GM19455 (cell line): Measurements from ENCODE around the gene PCNT.
"Not testable (repeated sequence)": the region's sequence is repeated elsewhere in the genome, so short reads cannot be mapped to it uniquely, and the experiment has no call there.

Source experiments
- ATAC-seq: cut with Tn5 transposase; IDR thresholded peaks from one replicate; pipeline ENCODE4 v1.9.1; 2021; ENCODE audit not compliant: unreplicated experiment

PCNT gene

DNA sequence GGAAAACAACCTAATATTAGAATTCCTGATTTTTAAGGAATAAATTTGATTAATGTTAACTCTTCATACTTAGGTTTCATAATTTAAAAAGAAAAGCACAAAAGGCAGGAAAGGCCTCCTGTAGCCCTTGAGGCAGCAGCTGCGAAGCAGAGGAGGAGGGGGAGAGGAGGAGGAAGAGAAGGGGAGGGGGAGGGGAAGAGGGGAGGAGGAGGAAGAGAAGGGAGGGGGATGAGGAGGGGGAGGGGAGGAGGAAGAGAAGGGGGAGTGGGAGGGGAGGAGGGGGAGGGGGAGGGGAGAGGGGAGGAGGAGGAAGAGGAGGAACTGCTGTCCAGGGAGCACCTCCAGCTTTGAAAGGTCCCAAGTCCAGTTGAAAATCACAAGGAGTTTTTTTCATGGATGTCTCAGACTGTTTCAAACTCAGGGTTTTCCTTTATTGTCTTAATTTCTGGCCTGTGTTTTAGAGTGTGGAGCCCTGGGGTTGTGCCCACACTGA, 99.6 kb downstream of the PCNT start:
- ATAC-seq: no peak

GRCh38 chr21:46424039-46424591, 100.2 kb downstream of the PCNT start:
- no peak for ATAC-seq

DNA sequence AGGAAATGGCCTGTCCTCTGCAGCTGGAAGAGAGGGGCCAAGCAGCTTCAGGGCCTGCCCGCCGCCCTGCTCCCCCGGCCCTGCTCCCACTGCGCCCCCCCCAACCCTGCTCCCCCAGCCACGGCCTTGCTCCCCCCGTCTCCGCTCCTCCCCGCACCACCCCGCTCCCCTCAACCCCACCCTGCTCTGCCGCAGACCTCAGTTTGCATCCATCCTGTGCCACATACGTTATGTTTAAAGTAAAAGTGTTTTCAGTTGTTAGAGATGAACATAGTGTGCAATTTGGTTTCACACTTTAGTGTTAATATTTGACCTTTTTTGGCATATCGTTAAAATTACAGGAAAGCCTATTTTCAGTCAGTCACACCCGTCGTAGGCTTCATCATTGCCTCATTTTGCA, 100.7 kb downstream of the PCNT start:
- no peak for ATAC-seq

- ATAC-seq: no peak
These were observed 101.1 kb downstream of the PCNT start for GRCh38 chr21:46425041-46425440.

GRCh38 chr21:46425571-46425970, 101.6 kb downstream of the PCNT start:
- ATAC-seq: no peak

- ATAC-seq: no peak
These were observed 102.5 kb downstream of the PCNT start for GRCh38 chr21:46426313-46427046.

GRCh38 chr21:46427516-46427915, 103.6 kb downstream of the PCNT start:
- no peak for ATAC-seq

DNA sequence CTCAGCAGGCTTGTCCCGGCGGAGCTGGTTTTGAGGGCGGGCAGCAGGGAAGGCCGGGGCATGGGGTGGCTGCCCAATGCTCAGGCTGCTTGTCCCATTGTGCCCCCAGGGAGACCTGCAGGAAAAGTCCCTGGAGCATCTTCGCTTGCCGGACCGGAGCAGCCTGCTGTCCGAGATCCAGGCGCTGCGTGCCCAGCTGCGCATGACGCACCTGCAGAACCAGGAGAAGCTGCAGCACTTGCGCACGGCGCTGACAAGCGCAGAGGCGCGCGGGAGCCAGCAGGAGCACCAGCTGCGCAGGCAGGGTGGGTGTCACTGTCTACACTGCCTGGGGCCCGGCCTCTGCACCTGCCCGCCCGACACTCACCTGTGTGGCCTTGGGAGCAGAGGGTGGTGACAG, 104.3 kb downstream of the PCNT start:
- no peak for ATAC-seq

DNA sequence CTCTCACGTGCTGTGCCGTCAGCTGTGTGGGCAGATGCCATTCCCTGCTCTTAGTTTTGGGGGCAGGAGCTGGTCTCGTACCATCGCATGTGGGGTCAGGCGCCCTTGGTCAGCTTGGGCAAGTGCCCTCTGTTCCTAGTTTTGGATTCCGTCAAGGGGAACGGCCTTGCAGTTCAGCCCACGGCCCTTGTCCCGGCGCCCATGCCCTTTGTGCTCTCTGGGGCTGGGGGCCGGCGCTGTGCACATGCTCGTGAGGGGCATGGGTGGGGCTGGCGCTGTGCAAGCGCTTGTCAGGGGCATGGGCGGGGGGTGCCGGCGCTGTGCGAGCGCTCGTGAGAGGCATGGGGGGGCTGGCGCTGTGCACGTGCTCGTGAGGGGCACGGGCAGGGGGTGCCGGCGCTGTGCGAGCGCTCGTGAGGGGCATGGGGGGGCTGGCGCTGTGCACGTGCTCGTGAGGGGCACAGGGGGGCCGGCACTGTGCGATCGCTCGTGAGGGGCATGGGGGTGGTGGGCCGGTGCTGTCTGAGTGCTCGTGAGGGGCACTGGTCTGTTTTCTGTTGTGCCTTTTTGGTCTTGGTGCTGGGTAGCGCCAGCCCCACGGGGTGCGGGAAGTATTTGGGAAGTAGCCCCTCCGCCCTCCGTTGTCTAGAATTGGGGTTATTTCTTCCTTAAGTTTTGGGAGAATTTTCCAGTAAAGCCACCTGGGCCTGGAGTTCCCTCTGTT, 105.2 kb downstream of the PCNT start:
- no peak for ATAC-seq

DNA sequence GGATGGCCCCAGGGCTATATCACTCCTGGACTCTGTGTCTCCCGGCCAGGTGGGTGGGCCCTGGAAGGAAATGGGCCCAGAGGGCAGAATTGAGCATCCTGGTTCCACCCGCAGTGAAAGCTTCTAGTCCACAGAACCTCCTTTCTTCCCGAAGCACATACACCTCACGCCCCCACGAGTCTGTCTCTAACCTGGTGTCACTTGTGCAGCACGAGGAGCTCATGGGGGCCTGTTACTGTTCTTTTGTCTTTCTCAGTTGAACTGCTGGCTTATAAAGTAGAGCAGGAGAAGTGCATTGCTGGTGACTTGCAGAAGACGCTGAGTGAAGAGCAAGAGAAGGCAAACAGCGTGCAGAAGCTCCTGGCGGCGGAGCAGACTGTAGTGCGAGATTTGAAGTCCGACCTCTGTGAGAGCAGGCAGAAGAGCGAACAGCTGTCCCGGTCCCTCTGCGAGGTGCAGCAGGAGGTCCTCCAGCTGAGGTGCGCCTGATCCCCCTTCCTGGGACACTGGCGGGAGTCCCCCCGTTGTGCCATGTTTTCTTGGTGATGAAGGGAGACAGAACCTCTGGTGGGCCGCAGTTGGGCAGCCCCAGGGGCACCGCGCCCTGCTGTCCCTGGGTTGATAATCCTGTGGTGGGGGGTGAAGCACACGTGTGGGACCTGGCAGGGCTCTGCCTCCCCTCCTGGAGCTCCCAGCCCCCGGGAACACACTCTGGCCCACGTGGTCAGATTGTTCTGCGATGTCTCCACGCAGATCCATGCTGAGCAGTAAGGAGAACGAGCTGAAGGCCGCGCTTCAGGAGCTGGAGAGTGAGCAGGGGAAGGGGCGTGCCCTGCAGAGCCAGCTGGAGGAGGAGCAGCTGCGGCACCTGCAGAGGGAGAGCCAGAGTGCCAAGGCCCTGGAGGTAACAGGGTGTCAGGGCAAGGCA, 106.1 kb downstream of the PCNT start:
- ATAC-seq: no peak

- ATAC-seq: no peak
These were observed 107.5 kb downstream of the PCNT start for GRCh38 chr21:46431448-46431847.

GRCh38 chr21:46431884-46432488, 108.0 kb downstream of the PCNT start:
- ATAC-seq: no peak

DNA sequence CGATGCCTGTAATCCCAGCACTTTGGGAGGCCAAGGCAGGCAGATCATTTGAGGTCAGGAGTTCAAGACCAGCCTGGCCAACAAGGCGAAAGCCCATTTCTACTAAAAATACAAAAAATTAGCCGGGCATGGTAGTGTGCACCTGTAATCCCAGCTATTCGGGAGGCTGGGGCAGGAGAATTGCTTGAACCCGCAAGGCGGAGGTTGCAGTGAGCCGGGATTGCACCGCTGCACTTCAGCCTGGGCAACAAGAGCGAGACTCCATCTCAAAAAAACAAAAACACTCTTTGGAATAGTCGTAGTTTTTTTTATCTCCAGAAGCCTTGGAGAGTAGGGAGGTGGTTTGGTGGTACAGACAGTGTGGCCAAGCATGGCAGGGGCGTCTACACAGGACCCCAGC, 109.2 kb downstream of the PCNT start:
- not testable (repeated sequence) for ATAC-seq

- no peak for ATAC-seq
These were observed 110.5 kb downstream of the PCNT start for GRCh38 chr21:46434322-46434958.

GRCh38 chr21:46435786-46436227, 111.9 kb downstream of the PCNT start:
- ATAC-seq: no peak

DNA sequence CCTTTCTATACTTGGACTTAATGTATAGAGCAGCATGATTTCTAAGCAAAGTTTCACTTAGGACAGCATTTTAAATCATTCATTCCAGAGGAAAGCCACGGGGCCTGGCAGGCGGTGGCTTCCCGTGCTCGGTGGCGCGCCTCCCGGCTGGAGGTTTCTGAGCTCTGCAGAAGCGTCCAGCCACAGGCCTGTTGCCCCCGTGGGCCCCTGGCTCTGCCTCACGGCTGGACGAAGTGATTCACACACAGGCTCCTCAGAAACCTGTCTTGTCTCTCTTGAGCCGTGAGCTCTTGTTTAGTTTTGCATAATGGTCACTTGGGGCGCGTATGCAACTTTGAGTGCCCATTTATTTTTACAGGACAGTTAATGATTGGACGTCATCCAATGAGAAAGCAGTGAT, 112.7 kb downstream of the PCNT start:
- no peak for ATAC-seq

DNA sequence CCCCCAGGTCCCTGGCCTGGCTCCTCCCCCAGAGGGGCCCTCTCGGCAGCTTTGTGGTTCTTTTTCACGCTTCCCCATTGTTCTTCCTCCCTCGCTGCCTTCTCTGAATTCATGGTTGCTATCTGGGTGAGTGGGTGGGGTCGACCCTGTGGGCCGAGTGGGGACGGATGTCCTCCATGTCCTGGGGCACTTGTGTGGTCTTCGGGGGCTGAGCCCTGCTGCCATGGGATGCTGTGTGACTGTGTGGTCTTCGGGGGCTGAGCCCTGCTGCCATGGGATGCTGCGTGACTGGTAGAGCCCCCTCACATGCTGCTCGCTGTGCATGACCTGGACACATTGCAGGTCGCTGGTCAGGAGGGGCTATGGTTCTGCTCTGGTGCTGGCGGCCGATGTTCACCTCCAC, 113.1 kb downstream of the PCNT start:
- no peak for ATAC-seq

DNA sequence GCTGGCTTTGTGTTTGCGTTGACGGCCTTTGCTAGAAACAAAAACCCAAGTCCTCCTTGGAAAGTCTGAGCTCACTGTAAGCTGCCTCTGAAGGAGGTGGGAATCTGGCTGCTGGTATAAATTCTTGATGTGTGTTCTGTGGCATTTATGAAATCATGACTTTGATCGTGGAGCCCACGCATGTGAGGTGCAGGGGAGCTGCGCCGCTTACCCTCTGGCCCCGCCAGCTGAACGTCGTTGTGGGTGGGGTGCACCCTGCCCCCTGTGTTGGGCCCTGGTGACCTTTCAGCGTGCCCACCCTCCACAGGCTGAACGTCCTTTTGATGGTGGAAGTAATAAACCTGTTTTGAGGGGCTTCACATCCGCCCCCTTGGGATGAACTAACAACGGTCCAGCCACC, 113.6 kb downstream of the PCNT start:
- ATAC-seq: no peak

DNA sequence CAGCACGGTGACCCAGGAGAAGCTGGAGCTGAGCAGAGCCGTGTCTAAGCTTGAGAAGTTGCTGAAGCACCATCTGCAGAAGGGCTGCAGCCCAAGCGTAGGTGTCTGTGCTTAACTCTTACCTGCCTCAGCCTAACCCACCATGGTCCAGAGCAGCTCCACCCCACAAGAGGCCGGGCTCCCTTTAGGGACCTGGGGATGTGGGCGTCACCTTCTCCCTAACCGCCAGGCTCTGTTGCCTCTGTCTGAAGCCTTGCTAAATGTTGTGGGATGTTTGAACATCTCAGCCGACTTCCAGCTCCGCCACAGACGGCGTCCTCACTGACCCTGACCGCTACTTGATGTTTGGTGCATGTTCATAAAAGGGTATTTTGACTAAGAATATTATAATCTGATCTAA, 114.3 kb downstream of the PCNT start:
- ATAC-seq: no peak

- no peak for ATAC-seq
These were observed 116.0 kb downstream of the PCNT start for GRCh38 chr21:46439906-46440305.
